ENCODE measurements around the gene ENTPD6.

DNA sequence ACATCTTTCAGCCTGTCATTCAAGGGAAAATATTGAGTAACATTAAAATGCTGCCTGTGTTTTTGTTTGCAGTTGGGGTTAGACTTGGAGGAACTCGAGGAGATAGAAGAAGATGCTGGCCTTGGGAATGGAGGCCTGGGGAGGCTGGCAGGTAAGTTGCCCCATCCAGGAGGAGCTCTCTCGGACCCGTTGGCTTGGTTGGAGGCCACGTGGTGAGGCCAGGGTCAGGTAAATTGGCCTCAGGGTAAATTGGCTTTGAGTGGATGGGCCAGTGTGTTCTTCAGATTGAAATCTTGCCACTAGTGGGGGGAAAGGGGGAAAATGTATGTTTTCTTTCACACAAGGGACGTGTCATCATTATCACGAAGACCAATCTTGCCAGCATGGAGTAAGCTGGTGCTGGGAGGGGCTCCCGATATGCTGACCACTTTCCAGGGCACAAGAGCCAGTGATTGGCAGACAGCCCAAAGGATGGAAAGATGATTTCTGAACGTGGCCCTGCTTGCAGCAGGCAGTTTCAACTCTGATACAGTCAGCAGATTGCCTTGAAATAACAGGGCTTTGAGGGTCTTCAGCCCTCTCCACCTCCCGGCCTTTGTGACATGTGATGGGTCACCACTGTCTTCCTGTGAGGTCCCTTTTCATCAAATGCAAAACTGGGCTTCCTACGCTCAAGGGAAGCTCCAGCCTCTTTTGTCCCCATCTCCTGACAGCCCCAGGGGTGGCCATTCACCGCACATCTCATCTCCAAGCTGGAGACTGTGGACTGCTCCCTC, 73.7 kb downstream of the ENTPD6 start:
- TF ChIP-seq CTCF (IDR thresholded peaks at IDR 0.05): no peak
- no peak for TF ChIP-seq POLR2A (IDR thresholded peaks at IDR 0.05)

Measured in esophagus squamous epithelium (tissue), 4 donors.